GM15510 (cell line): Measurements from ENCODE around the gene TMOD3.

Source experiments
- POLR2A ChIP-seq: IDR thresholded peaks from 3 replicates; pipeline ENCODE4 v1.6.1; 2011; ENCODE audit warnings: borderline replicate concordance; ENCODE audit not compliant: insufficient read length; ENCODE audit errors: extremely low read depth

TMOD3 gene

DNA sequence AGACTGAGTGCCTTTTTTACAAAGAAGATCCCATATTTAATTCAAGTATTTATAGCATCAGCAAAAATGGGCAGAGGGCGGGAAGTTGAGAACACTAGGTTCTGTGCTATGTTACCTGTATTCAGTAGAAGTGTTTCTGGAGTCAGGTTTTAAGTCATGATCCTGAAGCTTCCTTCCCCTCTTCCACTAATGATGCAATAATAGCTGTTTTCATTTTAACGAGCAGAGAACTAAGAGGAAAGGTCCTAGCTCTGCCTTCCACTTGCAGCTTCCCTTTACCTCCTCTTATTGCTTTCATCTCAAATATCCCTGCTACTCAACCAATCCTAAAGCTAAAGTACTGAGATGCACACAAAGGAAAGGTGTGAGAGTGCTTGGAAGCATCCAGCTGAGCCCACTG lies 16.9 kb upstream of the TMOD3 start:
- no peak for TF ChIP-seq POLR2A

GRCh38 chr15:51814606-51815005 lies 14.8 kb upstream of the TMOD3 start:
- TF ChIP-seq POLR2A, result no peak

GRCh38 chr15:51816611-51817010 lies 12.8 kb upstream of the TMOD3 start:
- no peak for TF ChIP-seq POLR2A

DNA sequence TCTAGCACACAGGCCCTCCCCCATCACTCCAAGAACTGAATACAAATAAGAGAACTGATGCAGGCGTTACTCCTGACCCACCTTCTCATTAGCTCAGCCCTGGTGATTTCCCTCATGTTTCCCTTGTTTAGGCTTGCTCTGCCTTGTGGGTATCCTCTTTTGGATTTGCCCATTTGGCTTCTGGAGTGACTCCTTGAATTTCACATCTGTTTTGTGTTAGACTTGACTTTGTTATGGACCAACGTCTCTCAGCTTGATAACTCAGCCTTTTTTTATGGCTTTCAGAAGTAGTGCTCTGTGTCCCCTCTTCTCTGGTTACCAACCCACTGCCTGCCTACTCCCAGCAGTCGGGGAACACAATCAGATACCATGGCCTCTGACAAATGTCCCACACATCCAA lies 11.3 kb upstream of the TMOD3 start:
- no peak for TF ChIP-seq POLR2A

- TF ChIP-seq POLR2A, result no peak
Measured at GRCh38 chr15:51825698-51826097, 3.8 kb upstream of the TMOD3 start.

GRCh38 chr15:51828621-51829375 lies 655 bp upstream of the TMOD3 start:
- TF ChIP-seq POLR2A, result no peak

DNA sequence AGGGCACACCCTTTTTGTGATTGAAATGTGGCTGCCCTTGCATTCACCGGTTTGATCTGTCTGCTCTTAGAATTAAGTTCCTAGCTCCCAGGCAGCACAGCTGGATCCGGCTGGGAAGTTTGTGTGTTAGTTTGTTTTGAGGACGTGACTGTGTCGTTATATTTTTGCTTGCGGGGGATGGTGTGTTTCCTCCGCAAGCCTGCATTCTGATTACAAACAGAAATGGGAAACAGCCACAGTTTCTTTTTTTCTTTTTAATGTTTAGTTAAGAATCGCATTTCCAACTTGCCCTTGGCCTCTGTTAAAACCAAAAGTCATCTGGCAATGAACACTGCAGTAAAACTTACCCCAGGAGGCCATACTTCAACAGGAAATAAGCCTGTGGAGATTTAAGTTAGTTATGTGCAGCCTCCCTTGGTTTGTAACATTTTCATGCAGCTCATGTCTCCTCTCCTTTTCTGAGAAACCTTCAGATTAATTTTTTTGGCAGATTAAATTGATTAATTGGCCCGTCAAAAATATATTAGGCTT lies 888 bp downstream of the TMOD3 start:
- TF ChIP-seq POLR2A, result no peak

DNA sequence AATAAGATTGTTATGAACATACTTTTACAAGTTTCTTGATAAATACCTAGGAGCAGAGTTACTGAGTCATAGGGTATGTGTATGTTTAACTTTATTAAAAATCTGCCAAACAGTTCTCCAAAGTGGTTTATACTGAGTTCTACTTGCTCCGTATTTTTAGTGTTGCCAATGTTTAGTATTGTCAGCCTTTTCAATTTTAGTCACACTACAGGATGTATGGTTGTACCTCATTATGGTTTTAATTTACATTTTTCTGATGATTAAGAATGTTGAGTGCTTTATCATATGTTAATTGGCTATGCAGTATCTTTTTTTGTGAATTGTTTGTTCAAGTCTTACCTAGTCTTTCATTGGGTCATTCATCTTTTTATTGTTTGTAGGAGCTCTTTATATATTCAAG lies 4.3 kb downstream of the TMOD3 start:
- TF ChIP-seq POLR2A, result no peak

- TF ChIP-seq POLR2A, result no peak
Measured at GRCh38 chr15:51837792-51838251, 8.4 kb downstream of the TMOD3 start.

DNA sequence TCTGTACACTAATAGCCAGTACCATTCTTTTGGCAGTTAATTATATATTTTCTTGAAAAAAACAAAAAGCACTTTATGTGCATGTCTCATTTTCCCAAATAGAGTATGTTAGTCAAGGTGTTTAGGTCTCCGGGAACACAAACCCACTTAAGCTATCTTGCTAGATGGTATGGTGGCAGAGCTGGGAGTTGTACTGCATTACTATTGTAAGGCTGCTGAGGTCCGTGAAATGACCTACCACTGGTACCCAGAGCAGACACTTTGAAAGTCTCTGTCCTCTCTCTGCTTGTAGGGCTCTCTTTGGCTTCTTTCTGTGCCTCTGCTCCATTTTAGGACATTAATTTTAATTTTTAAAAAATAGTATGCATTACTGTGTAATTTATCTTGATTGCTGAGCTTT lies 8.8 kb downstream of the TMOD3 start:
- no peak for TF ChIP-seq POLR2A

DNA sequence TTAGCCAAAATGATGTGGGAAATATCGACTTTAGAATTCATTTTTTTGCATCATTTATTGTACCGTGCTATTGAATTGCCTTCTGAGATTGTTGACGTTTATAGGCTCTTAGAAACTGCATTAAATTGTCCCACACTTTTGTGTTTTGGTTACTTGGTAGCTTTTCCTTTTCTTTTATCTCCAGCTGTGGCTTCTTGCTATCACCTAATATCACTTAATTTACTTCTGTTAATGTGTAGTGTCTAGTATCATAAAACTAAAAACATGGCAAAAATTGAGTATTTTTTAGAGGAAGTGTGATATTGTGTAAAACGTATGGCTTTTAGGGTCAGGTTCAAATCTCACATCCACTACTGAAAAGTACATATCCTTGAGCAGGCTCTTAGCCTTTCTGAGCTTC lies 11.2 kb downstream of the TMOD3 start:
- no peak for TF ChIP-seq POLR2A

DNA sequence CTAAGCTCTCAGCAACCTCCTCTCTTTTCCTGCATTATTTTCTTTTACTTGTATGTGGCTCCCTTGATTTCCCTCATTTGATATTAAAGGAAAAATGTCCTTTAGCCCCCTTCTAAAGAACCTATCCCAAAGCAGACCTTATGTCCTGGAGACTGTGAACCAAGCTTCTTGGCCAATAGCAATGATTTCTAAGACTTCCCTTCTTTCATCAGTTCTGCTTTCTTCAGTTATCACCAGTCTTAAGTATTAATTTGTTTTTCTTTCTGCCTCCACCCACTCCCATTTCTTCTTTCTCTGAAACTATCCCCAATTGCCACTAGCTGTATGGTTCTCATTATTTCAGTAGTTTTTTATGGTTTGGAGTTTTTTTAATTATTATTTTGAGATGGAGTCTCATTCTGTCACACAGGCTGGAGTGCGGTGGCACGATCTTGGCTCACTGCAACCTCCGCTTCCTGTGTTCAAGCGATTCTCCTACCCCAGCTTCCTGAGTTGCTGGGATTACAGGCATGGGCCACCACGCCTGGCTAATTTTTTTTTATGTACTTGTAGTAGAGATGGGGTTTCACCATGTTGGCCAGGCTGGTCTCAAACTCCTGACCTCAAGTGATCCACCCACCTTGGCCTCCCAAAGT lies 12.1 kb downstream of the TMOD3 start:
- TF ChIP-seq POLR2A, result no peak

- TF ChIP-seq POLR2A, result no peak
Measured at GRCh38 chr15:51842265-51842664, 12.8 kb downstream of the TMOD3 start.

GRCh38 chr15:51842852-51843737 lies 13.6 kb downstream of the TMOD3 start:
- TF ChIP-seq POLR2A, result no peak
